Type B pancreatic cell (in vitro differentiated cells): ENCODE measurements around the gene SLC4A9. TPM values are rescaled to one million over a fixed set of nuclear protein-coding genes. Genes with fewer than 3 reads are reported as not detected.

Experiments used
- DNase-seq: peaks from one replicate; pipeline ENCODE4 v3.0.0; 2021; ENCODE audit warnings: mixed read lengths; ENCODE audit not compliant: unreplicated experiment; ENCODE audit errors: extremely low spot score
- H3K27ac Mint-ChIP-seq: 2 replicates; pipeline ENCODE4 v1.8.0; 2021; ENCODE audit warnings: mild to moderate bottlenecking, mixed read lengths
- H3K27me3 Mint-ChIP-seq: 2 replicates; pipeline ENCODE4 v1.8.0; 2021; ENCODE audit warnings: mixed read lengths
- H3K36me3 Mint-ChIP-seq: 2 replicates; pipeline ENCODE4 v1.8.0; 2021; ENCODE audit warnings: mixed read lengths
- H3K4me1 Mint-ChIP-seq: one replicate; pipeline ENCODE4 v1.8.0; 2021; ENCODE audit warnings: mixed read lengths; ENCODE audit not compliant: unreplicated experiment
- H3K4me3 Mint-ChIP-seq: 2 replicates; pipeline ENCODE4 v1.8.0; 2021; ENCODE audit warnings: mild to moderate bottlenecking, mixed read lengths
- H3K9me3 Mint-ChIP-seq: 2 replicates; pipeline ENCODE4 v1.8.0; 2021; ENCODE audit warnings: mixed read lengths
- total RNA-seq: library from RNA; stranded (reverse); gene quantifications from 2 replicates; pipeline ENCODE4 v1.2.1, GENCODE V29; 2021; ENCODE audit warnings: low replicate concordance
- TF ChIP-seq, protein P1 (sequence below): fragments of 200-600 bp; sonication (generic); conservative IDR thresholded peaks from 2 replicates; pipeline ENCODE4 v1.5.0; 2021; ENCODE audit warnings: antibody characterized with exemption, mild to moderate bottlenecking

The SLC4A9 gene
- total RNA-seq, 1 donor from 2014 or later: not detected

- Mint-ChIP-seq H3K9me3 (no peaks in the 10 kb centered on the region), H3K36me3 (peaks cover 9% of the 10 kb centered on the region), H3K27ac (peak overlapping the region; percentile 77), H3K27me3 (no peaks in the 10 kb centered on the region), H3K4me3 (no peak overlapping the region), H3K4me1 (peaks cover 8% of the 10 kb centered on the region)
- no peak for DNase-seq
- TF ChIP-seq, protein P1, sequence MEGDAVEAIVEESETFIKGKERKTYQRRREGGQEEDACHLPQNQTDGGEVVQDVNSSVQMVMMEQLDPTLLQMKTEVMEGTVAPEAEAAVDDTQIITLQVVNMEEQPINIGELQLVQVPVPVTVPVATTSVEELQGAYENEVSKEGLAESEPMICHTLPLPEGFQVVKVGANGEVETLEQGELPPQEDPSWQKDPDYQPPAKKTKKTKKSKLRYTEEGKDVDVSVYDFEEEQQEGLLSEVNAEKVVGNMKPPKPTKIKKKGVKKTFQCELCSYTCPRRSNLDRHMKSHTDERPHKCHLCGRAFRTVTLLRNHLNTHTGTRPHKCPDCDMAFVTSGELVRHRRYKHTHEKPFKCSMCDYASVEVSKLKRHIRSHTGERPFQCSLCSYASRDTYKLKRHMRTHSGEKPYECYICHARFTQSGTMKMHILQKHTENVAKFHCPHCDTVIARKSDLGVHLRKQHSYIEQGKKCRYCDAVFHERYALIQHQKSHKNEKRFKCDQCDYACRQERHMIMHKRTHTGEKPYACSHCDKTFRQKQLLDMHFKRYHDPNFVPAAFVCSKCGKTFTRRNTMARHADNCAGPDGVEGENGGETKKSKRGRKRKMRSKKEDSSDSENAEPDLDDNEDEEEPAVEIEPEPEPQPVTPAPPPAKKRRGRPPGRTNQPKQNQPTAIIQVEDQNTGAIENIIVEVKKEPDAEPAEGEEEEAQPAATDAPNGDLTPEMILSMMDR: no peak
Observed at GRCh38 chr5:140403613-140404012, 43.6 kb downstream of the SLC4A9 start.

DNA sequence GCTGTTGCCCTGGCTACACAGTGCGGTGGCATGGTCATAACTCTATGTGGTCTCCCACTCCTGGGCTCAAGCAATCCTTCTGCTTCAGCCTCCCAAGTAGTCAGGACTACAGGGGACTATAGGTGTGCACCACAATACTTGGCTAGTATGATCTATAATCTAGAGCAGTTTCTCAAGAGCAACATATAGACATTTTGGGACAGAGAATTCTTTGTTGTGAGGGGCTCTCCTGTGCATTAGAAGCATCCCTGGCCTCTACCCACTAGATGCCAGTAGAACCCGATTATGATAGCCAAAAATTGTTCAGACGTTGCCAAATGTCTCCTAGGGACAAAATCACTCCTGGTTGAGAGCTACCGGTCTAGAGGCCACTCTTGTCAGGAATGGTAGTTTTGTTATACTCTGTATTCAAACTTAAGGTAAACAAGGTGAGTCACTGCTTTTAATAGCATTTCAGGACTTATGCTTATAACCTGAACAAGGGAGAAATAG lies 48.8 kb downstream of the SLC4A9 start:
- H3K4me1 Mint-ChIP-seq: peaks cover 8% of the 10 kb centered on the region
- no peak overlapping the region for H3K27ac Mint-ChIP-seq
- DNase-seq: no peak
- H3K27me3 Mint-ChIP-seq: no peaks in the 10 kb centered on the region
- H3K36me3 Mint-ChIP-seq: peaks cover 12% of the 10 kb centered on the region
- peak overlapping the region; percentile 27 for H3K4me3 Mint-ChIP-seq
- TF ChIP-seq, protein P1: no peak
- no peaks in the 10 kb centered on the region for H3K9me3 Mint-ChIP-seq

DNA sequence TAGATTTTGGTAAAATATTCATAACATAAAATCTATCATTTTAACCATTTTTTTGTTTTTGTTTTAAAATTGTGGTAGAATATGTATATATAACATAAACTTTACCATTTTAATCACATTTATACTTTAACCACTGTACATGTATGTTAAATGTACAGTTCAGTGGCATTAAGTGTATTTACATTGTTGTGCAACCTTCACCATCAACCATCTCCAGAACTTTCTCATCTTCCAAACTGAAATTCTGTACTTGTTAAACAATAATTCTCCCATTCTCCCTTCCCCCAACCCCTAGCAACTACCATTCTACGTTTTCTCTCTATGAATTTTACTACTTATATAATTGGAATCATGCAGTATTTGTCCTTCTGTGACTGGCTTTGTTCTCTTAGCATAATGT lies 53.2 kb downstream of the SLC4A9 start:
- Mint-ChIP-seq H3K4me3 (no peak overlapping the region), H3K36me3 (peaks cover 8% of the 10 kb centered on the region), H3K9me3 (no peaks in the 10 kb centered on the region), H3K27me3 (no peaks in the 10 kb centered on the region), H3K27ac (no peak overlapping the region), H3K4me1 (peaks cover 4% of the 10 kb centered on the region)
- no peak for DNase-seq
- TF ChIP-seq, protein P1: no peak

DNA sequence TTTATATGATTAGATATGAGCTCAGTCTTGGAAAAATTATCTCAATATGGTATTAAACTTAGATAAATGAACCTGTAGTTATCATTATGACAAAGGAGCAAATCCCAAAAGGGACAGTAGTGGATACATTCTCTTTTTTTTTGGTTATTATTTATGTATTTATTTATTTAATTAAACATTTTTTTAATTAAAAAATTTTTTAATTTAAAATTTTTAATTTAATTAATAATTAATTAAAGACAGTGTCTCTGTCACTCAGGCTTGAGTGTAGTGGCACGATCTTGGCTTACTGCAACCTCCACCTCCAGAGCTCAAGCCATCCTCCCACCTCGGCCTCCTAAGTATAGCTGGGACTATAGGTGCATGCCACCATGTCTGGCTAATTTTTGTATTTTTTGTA lies 57.2 kb downstream of the SLC4A9 start:
- Mint-ChIP-seq H3K27ac (no peak overlapping the region), H3K36me3 (peaks cover 19% of the 10 kb centered on the region), H3K9me3 (peaks cover 3% of the 10 kb centered on the region), H3K4me1 (no peaks in the 10 kb centered on the region), H3K4me3 (no peak overlapping the region), H3K27me3 (no peaks in the 10 kb centered on the region)
- TF ChIP-seq, protein P1: no peak
- DNase-seq: no peak

DNA sequence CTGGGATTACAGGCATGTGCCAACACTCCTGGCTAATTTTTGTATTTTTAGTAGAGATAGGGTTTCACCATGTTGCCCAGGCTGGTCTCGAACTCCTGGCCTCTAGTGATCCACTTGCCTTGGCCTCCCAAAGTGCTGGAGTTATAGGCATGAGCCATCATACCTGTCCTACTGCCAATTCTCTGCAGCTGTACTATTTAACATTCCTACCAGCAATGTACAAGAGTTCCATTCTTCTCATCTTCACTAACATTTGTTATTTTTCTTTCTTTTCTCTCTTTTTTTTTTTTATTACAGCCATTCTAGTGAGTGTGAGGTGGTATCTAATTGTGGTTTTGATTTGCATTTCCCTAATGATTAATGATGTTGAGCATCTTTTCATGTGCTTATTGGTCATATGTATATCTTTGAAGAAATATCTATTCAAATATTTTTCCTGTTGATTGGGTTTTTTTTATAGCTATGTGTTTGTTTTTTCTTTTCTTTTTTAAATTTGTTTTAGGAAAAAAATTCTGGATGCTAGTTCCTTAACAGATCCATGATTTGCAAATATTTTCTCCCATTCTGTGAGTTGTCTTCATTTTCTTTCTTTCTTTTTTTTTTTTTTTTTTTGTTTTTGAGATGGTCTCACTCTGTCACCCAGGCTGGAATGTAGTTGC lies 59.0 kb downstream of the SLC4A9 start:
- no peaks in the 10 kb centered on the region for H3K4me1 Mint-ChIP-seq
- TF ChIP-seq, protein P1: no peak
- H3K4me3 Mint-ChIP-seq: no peak overlapping the region
- H3K36me3 Mint-ChIP-seq: peaks cover 25% of the 10 kb centered on the region
- no peak for DNase-seq
- H3K27ac Mint-ChIP-seq: no peak overlapping the region
- no peaks in the 10 kb centered on the region for H3K27me3 Mint-ChIP-seq
- peaks cover 3% of the 10 kb centered on the region for H3K9me3 Mint-ChIP-seq
